ENCODE measurements around the gene ATF6.

The ATF6 gene

DNA sequence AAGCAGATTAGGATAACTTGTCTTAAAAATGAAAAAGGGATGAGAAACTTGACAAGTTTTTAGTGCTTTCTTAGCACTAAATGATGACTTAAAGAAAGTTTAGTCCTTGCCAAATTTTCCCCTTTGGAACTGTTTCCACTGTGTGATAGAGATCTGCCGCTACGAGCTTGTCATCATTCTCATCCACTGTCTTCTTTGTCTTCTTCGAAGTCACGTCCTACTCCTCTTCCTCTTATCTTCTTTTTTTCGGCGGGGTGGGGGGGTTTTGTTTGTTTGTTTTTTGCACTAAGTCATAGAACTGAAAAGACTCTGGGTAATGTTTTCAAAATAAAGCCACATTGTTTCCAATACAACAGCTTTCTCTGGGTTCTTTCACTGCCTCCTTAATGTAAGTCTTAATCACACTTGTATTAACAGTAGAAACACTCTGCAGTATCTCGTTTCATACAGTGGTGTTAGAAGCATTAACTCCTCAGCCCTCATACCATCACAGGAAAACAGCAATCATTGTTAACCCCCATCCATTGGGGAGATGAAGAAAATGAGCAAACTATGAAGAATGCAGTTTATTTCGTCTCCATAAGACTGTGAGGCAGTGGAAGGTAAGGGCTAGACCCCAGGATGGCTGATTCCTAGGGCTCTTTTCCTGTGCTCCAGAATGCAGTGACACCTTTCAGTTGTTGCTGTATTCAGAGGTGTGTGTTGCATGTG, 175.8 kb downstream of the ATF6 start:
- H3K4ac ChIP-seq (ENCODE audit: low read length): no peak overlapping the region
- H4K91ac ChIP-seq (ENCODE audit: low read depth, low read length, poor library complexity): no peak overlapping the region
- H3K36me3 ChIP-seq (replicated peaks in 1 of 2; ENCODE audit: control insufficient read depth in 2 of 2, insufficient read depth in 2 of 2, low read length in 2 of 2): peaks cover 0 to 5% of the 10 kb centered on the region in 2 donors
- no peak overlapping the region for H2BK15ac ChIP-seq (ENCODE audit: low read length)
- WGBS, 2 donors (ENCODE audit: extremely low coverage in 2 of 2, insufficient read length in 2 of 2, insufficient replicate concordance in 1 of 2): no CpG with 5 or more reads among the region's 8 CpGs
- no peak overlapping the region for H4K8ac ChIP-seq (ENCODE audit: low read depth, low read length)
- H2BK120ac ChIP-seq (ENCODE audit: low read depth, low read length): no peak overlapping the region
- no peak overlapping the region for H2BK5ac ChIP-seq (ENCODE audit: low read length)
- H3K9ac ChIP-seq (ENCODE audit: low read depth, low read length, poor library complexity): no peak overlapping the region
- no peaks in the 10 kb centered on the region for H3K79me1 ChIP-seq (ENCODE audit: low read depth, low read length)
- no peak for DNase-seq (ENCODE audit: low spot score)
- no peak overlapping the region for H3K27ac ChIP-seq (replicated peaks; ENCODE audit: low read length)
- no peaks in the 10 kb centered on the region for H3K9me3 ChIP-seq (replicated peaks in 1 of 2; ENCODE audit: control insufficient read depth in 2 of 2, insufficient read depth in 1 of 2, low read depth in 1 of 2, low read length in 2 of 2)
- no peak overlapping the region for H2AFZ ChIP-seq (ENCODE audit: low read length)
- H3K14ac ChIP-seq (ENCODE audit: low read length): no peak overlapping the region
- no peaks in the 10 kb centered on the region for H3K27me3 ChIP-seq (ENCODE audit: control insufficient read depth in 3 of 3, insufficient read depth in 3 of 3, low read depth in 1 of 3, low read length in 3 of 3)
- H3K18ac ChIP-seq (ENCODE audit: low read length): no peak overlapping the region
- no peak overlapping the region for H2AK5ac ChIP-seq (ENCODE audit: low read depth, low read length)
- H3K4me1 ChIP-seq (ENCODE audit: control insufficient read depth in 2 of 2, insufficient read depth in 1 of 2, low read depth in 1 of 2, low read length in 2 of 2): peaks cover 0 to 9% of the 10 kb centered on the region in 2 donors
- no peak overlapping the region for H3K4me3 ChIP-seq (ENCODE audit: low read length in 2 of 2)
- H3K23ac ChIP-seq (ENCODE audit: low read depth, low read length, poor library complexity): no peak overlapping the region
- no peak overlapping the region for H3K4me2 ChIP-seq (ENCODE audit: insufficient read depth, low read length, poor library complexity, severe bottlenecking)
- H2BK12ac ChIP-seq (ENCODE audit: low read length): no peak overlapping the region

DNA sequence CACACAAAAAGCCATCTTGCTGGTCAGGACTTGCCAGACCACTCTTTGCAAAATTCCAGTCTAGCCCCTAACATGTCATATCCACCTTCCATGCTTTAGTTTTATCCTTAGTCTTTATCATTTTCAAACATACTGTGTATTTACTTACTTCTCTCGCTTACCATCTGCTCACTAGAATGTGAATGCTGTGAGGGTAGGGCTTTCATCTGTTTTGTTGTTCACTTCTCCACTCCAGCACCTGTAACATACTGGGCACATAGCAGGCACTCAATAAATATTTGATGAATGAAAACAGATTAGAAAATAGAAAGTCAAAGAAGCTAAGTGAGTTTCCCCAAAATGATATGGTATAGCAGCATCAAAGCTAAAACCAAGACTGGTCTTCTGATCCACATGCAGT, 177.6 kb downstream of the ATF6 start:
- peaks cover 0 to 5% of the 10 kb centered on the region in 2 donors for H3K36me3 ChIP-seq (replicated peaks in 1 of 2; ENCODE audit: control insufficient read depth in 2 of 2, insufficient read depth in 2 of 2, low read length in 2 of 2)
- H2BK120ac ChIP-seq (ENCODE audit: low read depth, low read length): no peak overlapping the region
- no peak overlapping the region for H3K23ac ChIP-seq (ENCODE audit: low read depth, low read length, poor library complexity)
- H2AFZ ChIP-seq (ENCODE audit: low read length): no peak overlapping the region
- H4K91ac ChIP-seq (ENCODE audit: low read depth, low read length, poor library complexity): no peak overlapping the region
- no peak for DNase-seq (ENCODE audit: low spot score)
- H3K4me1 ChIP-seq (ENCODE audit: control insufficient read depth in 2 of 2, insufficient read depth in 1 of 2, low read depth in 1 of 2, low read length in 2 of 2): peaks cover 1 to 11% of the 10 kb centered on the region in 2 donors
- H3K14ac ChIP-seq (ENCODE audit: low read length): no peak overlapping the region
- no peak overlapping the region for H2BK12ac ChIP-seq (ENCODE audit: low read length)
- H2AK5ac ChIP-seq (ENCODE audit: low read depth, low read length): no peak overlapping the region
- H3K79me1 ChIP-seq (ENCODE audit: low read depth, low read length): no peaks in the 10 kb centered on the region
- H3K18ac ChIP-seq (ENCODE audit: low read length): no peak overlapping the region
- H3K4me3 ChIP-seq (ENCODE audit: low read length in 2 of 2): no peak overlapping the region
- H3K9me3 ChIP-seq (replicated peaks in 1 of 2; ENCODE audit: control insufficient read depth in 2 of 2, insufficient read depth in 1 of 2, low read depth in 1 of 2, low read length in 2 of 2): no peaks in the 10 kb centered on the region
- H2BK5ac ChIP-seq (ENCODE audit: low read length): no peak overlapping the region
- H4K8ac ChIP-seq (ENCODE audit: low read depth, low read length): no peak overlapping the region
- WGBS, 2 donors (ENCODE audit: extremely low coverage in 2 of 2, insufficient read length in 2 of 2, insufficient replicate concordance in 1 of 2): no CpG with 5 or more reads among the region's 1 CpG
- H3K4ac ChIP-seq (ENCODE audit: low read length): no peak overlapping the region
- H3K27me3 ChIP-seq (ENCODE audit: control insufficient read depth in 3 of 3, insufficient read depth in 3 of 3, low read depth in 1 of 3, low read length in 3 of 3): no peaks in the 10 kb centered on the region
- no peak overlapping the region for H3K4me2 ChIP-seq (ENCODE audit: insufficient read depth, low read length, poor library complexity, severe bottlenecking)
- H3K9ac ChIP-seq (ENCODE audit: low read depth, low read length, poor library complexity): no peak overlapping the region
- no peak overlapping the region for H3K27ac ChIP-seq (replicated peaks; ENCODE audit: low read length)
- H2BK15ac ChIP-seq (ENCODE audit: low read length): no peak overlapping the region

DNA sequence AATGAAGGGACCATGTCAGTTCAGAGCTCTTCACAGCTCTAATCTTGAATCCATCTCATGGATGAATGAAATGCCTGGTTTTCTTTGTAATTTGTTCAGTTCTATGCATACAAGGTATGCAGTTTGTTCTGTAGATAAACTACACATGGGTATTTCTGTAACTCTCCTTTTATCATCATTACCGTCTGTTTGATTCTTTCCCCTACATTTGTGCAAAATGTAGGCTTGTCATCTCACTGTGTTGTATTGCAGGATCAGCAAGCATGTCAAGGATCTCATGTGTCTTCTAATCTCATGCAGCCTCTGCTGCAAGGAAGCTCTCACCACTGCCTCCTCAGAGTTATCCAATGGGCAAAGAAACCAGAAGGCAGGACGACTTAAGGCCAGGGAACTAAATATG, 178.3 kb downstream of the ATF6 start:
- no peak overlapping the region for H2BK15ac ChIP-seq (ENCODE audit: low read length)
- no peak overlapping the region for H3K18ac ChIP-seq (ENCODE audit: low read length)
- no peaks in the 10 kb centered on the region for H3K9me3 ChIP-seq (replicated peaks in 1 of 2; ENCODE audit: control insufficient read depth in 2 of 2, insufficient read depth in 1 of 2, low read depth in 1 of 2, low read length in 2 of 2)
- peaks cover 0 to 5% of the 10 kb centered on the region in 2 donors for H3K36me3 ChIP-seq (replicated peaks in 1 of 2; ENCODE audit: control insufficient read depth in 2 of 2, insufficient read depth in 2 of 2, low read length in 2 of 2)
- no peaks in the 10 kb centered on the region for H3K79me1 ChIP-seq (ENCODE audit: low read depth, low read length)
- H2BK12ac ChIP-seq (ENCODE audit: low read length): no peak overlapping the region
- no peak overlapping the region for H3K9ac ChIP-seq (ENCODE audit: low read depth, low read length, poor library complexity)
- no peak overlapping the region for H3K14ac ChIP-seq (ENCODE audit: low read length)
- H2AK5ac ChIP-seq (ENCODE audit: low read depth, low read length): no peak overlapping the region
- H2BK5ac ChIP-seq (ENCODE audit: low read length): no peak overlapping the region
- no peak overlapping the region for H3K4me3 ChIP-seq (ENCODE audit: low read length in 2 of 2)
- H3K23ac ChIP-seq (ENCODE audit: low read depth, low read length, poor library complexity): no peak overlapping the region
- DNase-seq (ENCODE audit: low spot score): no peak
- H4K8ac ChIP-seq (ENCODE audit: low read depth, low read length): no peak overlapping the region
- H3K27ac ChIP-seq (replicated peaks; ENCODE audit: low read length): no peak overlapping the region
- H2AFZ ChIP-seq (ENCODE audit: low read length): no peak overlapping the region
- H2BK120ac ChIP-seq (ENCODE audit: low read depth, low read length): no peak overlapping the region
- WGBS, 2 donors (ENCODE audit: extremely low coverage in 2 of 2, insufficient read length in 2 of 2, insufficient replicate concordance in 1 of 2): no CpG with 5 or more reads among the region's 2 CpGs
- H3K4ac ChIP-seq (ENCODE audit: low read length): no peak overlapping the region
- peaks cover 1 to 11% of the 10 kb centered on the region in 2 donors for H3K4me1 ChIP-seq (ENCODE audit: control insufficient read depth in 2 of 2, insufficient read depth in 1 of 2, low read depth in 1 of 2, low read length in 2 of 2)
- no peak overlapping the region for H3K4me2 ChIP-seq (ENCODE audit: insufficient read depth, low read length, poor library complexity, severe bottlenecking)
- H3K27me3 ChIP-seq (ENCODE audit: control insufficient read depth in 3 of 3, insufficient read depth in 3 of 3, low read depth in 1 of 3, low read length in 3 of 3): no peaks in the 10 kb centered on the region
- H4K91ac ChIP-seq (ENCODE audit: low read depth, low read length, poor library complexity): no peak overlapping the region

DNA sequence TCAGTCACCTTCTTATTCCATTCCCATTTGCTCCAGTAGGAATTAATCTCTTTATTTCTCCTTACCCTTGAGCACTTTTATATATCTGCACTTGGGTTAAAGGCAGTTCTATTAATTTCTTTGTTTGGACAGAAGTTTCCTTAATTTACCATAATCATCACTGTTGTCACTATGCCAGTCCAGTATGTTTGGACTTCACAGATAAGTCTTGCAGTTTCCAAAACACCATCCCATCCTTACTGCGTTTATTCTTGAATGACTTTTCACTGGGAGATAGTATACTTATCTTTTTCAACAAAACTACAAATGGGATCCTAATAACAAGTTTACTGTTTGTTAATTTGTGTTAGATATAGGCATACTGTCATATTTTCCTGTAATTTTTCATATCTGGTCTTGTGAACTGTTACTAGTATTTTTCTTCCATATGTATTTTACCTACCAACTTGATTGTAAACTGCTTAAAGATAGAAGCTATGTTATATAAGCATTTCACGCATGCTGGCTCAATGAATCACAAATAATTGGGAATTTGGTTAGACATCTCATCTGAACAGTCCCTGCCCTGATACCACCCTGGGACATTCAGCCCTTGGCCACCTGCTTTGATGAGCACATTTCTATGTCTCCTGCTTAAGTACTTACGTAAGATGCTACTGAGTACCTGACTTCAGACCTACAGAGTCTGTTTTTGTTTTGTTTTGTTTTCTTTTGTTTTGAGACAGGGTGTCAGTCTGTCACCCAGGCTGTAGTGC, 179.4 kb downstream of the ATF6 start:
- H2BK12ac ChIP-seq (ENCODE audit: low read length): no peak overlapping the region
- H3K9ac ChIP-seq (ENCODE audit: low read depth, low read length, poor library complexity): no peak overlapping the region
- H3K4me3 ChIP-seq (ENCODE audit: low read length in 2 of 2): no peak overlapping the region
- no peak overlapping the region for H3K18ac ChIP-seq (ENCODE audit: low read length)
- peaks cover 0 to 5% of the 10 kb centered on the region in 2 donors for H3K36me3 ChIP-seq (replicated peaks in 1 of 2; ENCODE audit: control insufficient read depth in 2 of 2, insufficient read depth in 2 of 2, low read length in 2 of 2)
- H2BK5ac ChIP-seq (ENCODE audit: low read length): no peak overlapping the region
- no peak overlapping the region for H3K4ac ChIP-seq (ENCODE audit: low read length)
- peaks cover 1 to 11% of the 10 kb centered on the region in 2 donors for H3K4me1 ChIP-seq (ENCODE audit: control insufficient read depth in 2 of 2, insufficient read depth in 1 of 2, low read depth in 1 of 2, low read length in 2 of 2)
- H3K79me1 ChIP-seq (ENCODE audit: low read depth, low read length): no peaks in the 10 kb centered on the region
- H2AFZ ChIP-seq (ENCODE audit: low read length): no peak overlapping the region
- H4K91ac ChIP-seq (ENCODE audit: low read depth, low read length, poor library complexity): no peak overlapping the region
- no peak overlapping the region for H3K4me2 ChIP-seq (ENCODE audit: insufficient read depth, low read length, poor library complexity, severe bottlenecking)
- H3K14ac ChIP-seq (ENCODE audit: low read length): no peak overlapping the region
- no peaks in the 10 kb centered on the region for H3K9me3 ChIP-seq (replicated peaks in 1 of 2; ENCODE audit: control insufficient read depth in 2 of 2, insufficient read depth in 1 of 2, low read depth in 1 of 2, low read length in 2 of 2)
- no peak overlapping the region for H3K23ac ChIP-seq (ENCODE audit: low read depth, low read length, poor library complexity)
- no peak for DNase-seq (ENCODE audit: low spot score)
- no peak overlapping the region for H3K27ac ChIP-seq (replicated peaks; ENCODE audit: low read length)
- no peaks in the 10 kb centered on the region for H3K27me3 ChIP-seq (ENCODE audit: control insufficient read depth in 3 of 3, insufficient read depth in 3 of 3, low read depth in 1 of 3, low read length in 3 of 3)
- no peak overlapping the region for H2BK120ac ChIP-seq (ENCODE audit: low read depth, low read length)
- no peak overlapping the region for H2AK5ac ChIP-seq (ENCODE audit: low read depth, low read length)
- no peak overlapping the region for H2BK15ac ChIP-seq (ENCODE audit: low read length)
- H4K8ac ChIP-seq (ENCODE audit: low read depth, low read length): no peak overlapping the region
- no CpG with 5 or more reads among the region's 3 CpGs for WGBS, 2 donors (ENCODE audit: extremely low coverage in 2 of 2, insufficient read length in 2 of 2, insufficient replicate concordance in 1 of 2)

Measured in neuronal stem cell (in vitro differentiated cells).